Smooth muscle cell (in vitro differentiated cells): ENCODE results near the gene ATP13A2. TPM values are rescaled to one million over a fixed set of nuclear protein-coding genes. Genes with fewer than 3 reads are reported as not detected.

Experiments
- DNase-seq: peaks from one replicate; lab custom pipeline; 2025; ENCODE audit not compliant: unreplicated experiment; lab: John Stamatoyannopoulos, UW
- H2AFZ ChIP-seq: fragments of 200-600 bp; sonication (generic); 2 replicates; pipeline ENCODE4 v1.6.0; 2016; ENCODE audit warnings: antibody characterized with exemption, low read depth, mild to moderate bottlenecking
- H3F3A ChIP-seq: fragments of 200-600 bp; sonication (generic); 2 replicates; pipeline ENCODE4 v1.6.0; 2017; ENCODE audit warnings: antibody characterized with exemption, low read depth
- H3K27ac ChIP-seq: fragments of 200-600 bp; sonication (generic); 2 replicates; pipeline ENCODE4 v1.5.1; 2016; ENCODE audit warnings: low read depth, mild to moderate bottlenecking
- H3K27me3 ChIP-seq: fragments of 200-600 bp; sonication (generic); 2 replicates; pipeline ENCODE4 v1.6.1; 2016; ENCODE audit warnings: low read depth, mild to moderate bottlenecking
- H3K36me3 ChIP-seq: fragments of 200-600 bp; sonication (generic); 2 replicates; pipeline ENCODE4 v1.5.1; 2016; ENCODE audit warnings: low read depth
- H3K4me1 ChIP-seq: fragments of 200-600 bp; sonication (generic); 2 replicates; pipeline ENCODE4 v1.5.1; 2016; ENCODE audit warnings: low read depth
- H3K4me2 ChIP-seq: fragments of 200-600 bp; sonication (generic); 2 replicates; pipeline ENCODE4 v1.6.0; 2016; ENCODE audit warnings: mild to moderate bottlenecking
- H3K4me3 ChIP-seq: fragments of 200-600 bp; sonication (generic); 2 replicates; pipeline ENCODE4 v1.5.1; 2016; ENCODE audit warnings: mild to moderate bottlenecking
- H3K79me2 ChIP-seq: fragments of 200-600 bp; sonication (generic); 2 replicates; pipeline ENCODE4 v1.6.0; 2016; ENCODE audit warnings: low read depth, mild to moderate bottlenecking
- H3K9ac ChIP-seq: fragments of 200-600 bp; sonication (generic); 2 replicates; pipeline ENCODE4 v1.6.0; 2016; ENCODE audit warnings: low read depth
- H3K9me3 ChIP-seq: fragments of 200-600 bp; sonication (generic); replicated peaks from 2 replicates; pipeline ENCODE4 v1.5.1; 2016; ENCODE audit warnings: low read depth
- H4K20me1 ChIP-seq: fragments of 200-600 bp; sonication (generic); 2 replicates; pipeline ENCODE4 v1.6.0; 2016; ENCODE audit warnings: low read depth
- CTCF ChIP-seq: fragments of 200-600 bp; sonication (generic); IDR thresholded peaks from 2 replicates; pipeline ENCODE4 v1.5.1; 2017; ENCODE audit warnings: borderline replicate concordance, mild to moderate bottlenecking, antibody characterized with exemption; ENCODE audit not compliant: insufficient read depth, poor library complexity, severe bottlenecking
- WGBS: methylation state at CpG from one replicate; pipeline ENCODE4 v1.1.7; 2016; ENCODE audit warnings: low lambda C conversion rate; 5-methylcytosine and 5-hydroxymethylcytosine counted together
- polyA plus RNA-seq: library from polyadenylated mRNA; unstranded; fragments of >200 nt; fragmentation: Nextera tagmentation; extraction: Ambion mirVana; gene quantifications from 2 replicates; pipeline ENCODE4 v1.2.1, GENCODE V29; 2016
- total RNA-seq: library from RNA; depleted of rRNA; stranded (reverse); fragments of >200 nt; gene quantifications from 2 replicates; pipeline ENCODE4 v1.2.3, GENCODE V29; 2014

ATP13A2 gene
- total and polyA plus RNA-seq, 2 experiments from 2014 or later, result 27.7 to 42.3 TPM

- H3K9me3 ChIP-seq, result no peaks in the 10 kb centered on the region
- H3K79me2 ChIP-seq, result no peaks in the 10 kb centered on the region
- no peak overlapping the region for H2AFZ ChIP-seq
- no peak overlapping the region for H3K4me3 ChIP-seq
- H3F3A ChIP-seq, result no peaks in the 10 kb centered on the region
- no peak for TF ChIP-seq CTCF
- H3K36me3 ChIP-seq, result peaks cover 5% of the 10 kb centered on the region
- no peaks in the 10 kb centered on the region for H3K4me1 ChIP-seq
- no peaks in the 10 kb centered on the region for H3K27me3 ChIP-seq
- H4K20me1 ChIP-seq, result peaks cover 5% of the 10 kb centered on the region
- 96% methylated on average over 2 of the region's 2 CpGs for WGBS
- no peak for DNase-seq
- H3K4me2 ChIP-seq, result no peak overlapping the region
- H3K27ac ChIP-seq, result no peak overlapping the region
- H3K9ac ChIP-seq, result no peak overlapping the region
These were observed 16.2 kb upstream of the ATP13A2 start for GRCh38 chr1:17027900-17028299.

GRCh38 chr1:17027403-17027802 lies 15.7 kb upstream of the ATP13A2 start:
- no peaks in the 10 kb centered on the region for H3F3A ChIP-seq
- no peaks in the 10 kb centered on the region for H3K79me2 ChIP-seq
- DNase-seq, result no peak
- no peaks in the 10 kb centered on the region for H3K4me1 ChIP-seq
- H3K4me3 ChIP-seq, result no peak overlapping the region
- H4K20me1 ChIP-seq, result peaks cover 5% of the 10 kb centered on the region
- no peak overlapping the region for H2AFZ ChIP-seq
- no peak for TF ChIP-seq CTCF
- H3K9ac ChIP-seq, result no peak overlapping the region
- H3K27ac ChIP-seq, result no peak overlapping the region
- 97% methylated on average over 5 of the region's 5 CpGs for WGBS
- no peak overlapping the region for H3K4me2 ChIP-seq
- H3K9me3 ChIP-seq, result no peaks in the 10 kb centered on the region
- H3K36me3 ChIP-seq, result peaks cover 5% of the 10 kb centered on the region
- H3K27me3 ChIP-seq, result no peaks in the 10 kb centered on the region

GRCh38 chr1:17024721-17025120 lies 13.0 kb upstream of the ATP13A2 start:
- Histone ChIP-seq H4K20me1 (no peaks in the 10 kb centered on the region), H3K27me3 (no peaks in the 10 kb centered on the region), H3K9me3 (no peaks in the 10 kb centered on the region), H3K27ac (no peak overlapping the region), H2AFZ (no peak overlapping the region), H3F3A (no peaks in the 10 kb centered on the region), H3K4me3 (no peak overlapping the region), H3K9ac (no peak overlapping the region), H3K36me3 (peaks cover 5% of the 10 kb centered on the region), H3K79me2 (no peaks in the 10 kb centered on the region), H3K4me2 (no peak overlapping the region), H3K4me1 (no peaks in the 10 kb centered on the region)
- no peak for DNase-seq
- WGBS, result 92% methylated on average over 1 of the region's 1 CpG
- TF ChIP-seq CTCF, result no peak

GRCh38 chr1:17023573-17023972 lies 11.8 kb upstream of the ATP13A2 start:
- H2AFZ ChIP-seq, result no peak overlapping the region
- H3K4me3 ChIP-seq, result no peak overlapping the region
- no peaks in the 10 kb centered on the region for H3K4me1 ChIP-seq
- H3K4me2 ChIP-seq, result no peak overlapping the region
- no peak for DNase-seq
- H3K9ac ChIP-seq, result no peak overlapping the region
- H4K20me1 ChIP-seq, result no peaks in the 10 kb centered on the region
- H3K36me3 ChIP-seq, result peaks cover 5% of the 10 kb centered on the region
- H3K27ac ChIP-seq, result no peak overlapping the region
- H3K79me2 ChIP-seq, result no peaks in the 10 kb centered on the region
- H3K9me3 ChIP-seq, result no peaks in the 10 kb centered on the region
- no peak for TF ChIP-seq CTCF
- peaks cover 4% of the 10 kb centered on the region for H3F3A ChIP-seq
- no peaks in the 10 kb centered on the region for H3K27me3 ChIP-seq
- WGBS, result 75% methylated on average over 3 of the region's 3 CpGs
